Ovary (tissue), 3 donors: ENCODE results near the gene MAG.

ENCODE experiments used
- CTCF ChIP-seq, 3 donors: fragments of 450-650 bp in 2 of 3; fragments of 200-600 bp in 1 of 3; IDR thresholded peaks; one replicate each; pipeline versions ENCODE4 v1.5.1 to v1.8.0; 2016 to 2022; ENCODE audit warnings: antibody characterized with exemption in 3 of 3, mild to moderate bottlenecking in 1 of 3
- POLR2A ChIP-seq: fragments of 450-650 bp; IDR thresholded peaks from one replicate; pipeline ENCODE4 v1.6.1; 2017; ENCODE audit warnings: antibody characterized with exemption, mild to moderate bottlenecking, moderate library complexity
- donor health status: DM: no; HTN: no; CAD: no.

GRCh38 chr19:35320065-35320713, 28.2 kb downstream of the MAG start:
- TF ChIP-seq CTCF (IDR thresholded peaks at IDR 0.05) (no peak), POLR2A (no peak)
